ENCODE measurements around the gene MITF. TPM values are rescaled to one million over a fixed set of nuclear protein-coding genes. Genes with fewer than 3 reads are reported as not detected.

Gene MITF
- 2.8 and 6.1 TPM in 2 replicates for total RNA-seq

DNA sequence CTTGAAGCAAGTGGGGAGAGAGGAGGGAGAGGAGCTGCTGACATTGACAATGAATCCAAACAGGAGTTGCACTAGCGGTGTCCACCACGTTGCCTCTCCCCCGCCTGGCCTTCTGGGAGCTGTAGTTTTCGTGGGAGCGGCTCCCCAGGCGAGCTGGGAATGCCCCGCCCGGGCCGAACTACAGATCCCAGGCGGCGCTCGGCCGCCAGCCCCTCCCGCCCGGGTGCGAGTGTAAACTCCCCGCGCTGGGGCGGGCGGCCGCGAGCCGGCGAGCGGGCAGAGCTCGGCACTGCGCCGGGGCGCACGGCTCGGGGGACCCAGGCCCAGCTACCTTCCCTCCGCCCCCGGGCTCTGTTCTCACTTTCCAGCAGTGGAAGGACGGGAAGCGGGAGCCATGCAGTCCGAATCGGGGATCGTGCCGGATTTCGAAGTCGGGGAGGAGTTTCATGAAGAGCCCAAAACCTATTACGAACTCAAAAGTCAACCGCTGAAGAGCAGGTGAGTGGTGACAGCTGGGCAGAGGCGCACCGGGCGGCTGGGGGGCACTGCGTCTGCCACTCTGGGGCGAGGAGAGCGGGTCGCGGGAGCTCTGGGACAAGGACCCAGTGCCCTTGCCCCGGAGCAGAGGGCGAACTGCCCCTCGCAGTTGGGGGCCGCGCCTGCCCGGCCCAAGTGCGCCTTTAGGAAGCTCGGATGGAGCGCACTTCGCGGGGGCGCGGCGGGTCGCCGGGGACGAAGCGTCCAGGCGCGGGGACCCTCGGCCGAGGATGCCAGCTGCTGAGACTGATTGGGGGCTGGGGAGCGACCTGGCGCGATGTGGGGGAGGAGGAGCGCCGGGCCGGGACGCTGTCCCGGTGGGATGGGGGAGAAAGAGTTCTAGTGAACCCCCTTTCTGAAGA lies at the start of gene MITF:
Gene MITF (plus strand): TSS at position 261 of the 899 bp plus-strand sequence. CDS start 134 bp downstream, at position 395.
- peak; percentile 42 for DNase-seq (ENCODE audit: extremely low read depth, low read depth, low spot score)

- no peak for DNase-seq (ENCODE audit: extremely low read depth, low read depth, low spot score)
Observed at GRCh38 chr3:69691860-69692259, 47.4 kb upstream of the MITF start.

- DNase-seq (ENCODE audit: extremely low read depth, low read depth, low spot score) = no peak
Observed at GRCh38 chr3:69692761-69693160, 46.5 kb upstream of the MITF start.

- DNase-seq (ENCODE audit: extremely low read depth, low read depth, low spot score) = no peak
Observed at GRCh38 chr3:69695443-69695842, 43.8 kb upstream of the MITF start.

- DNase-seq (ENCODE audit: extremely low read depth, low read depth, low spot score) = no peak
Observed at GRCh38 chr3:69695933-69696332, 43.3 kb upstream of the MITF start.

DNA sequence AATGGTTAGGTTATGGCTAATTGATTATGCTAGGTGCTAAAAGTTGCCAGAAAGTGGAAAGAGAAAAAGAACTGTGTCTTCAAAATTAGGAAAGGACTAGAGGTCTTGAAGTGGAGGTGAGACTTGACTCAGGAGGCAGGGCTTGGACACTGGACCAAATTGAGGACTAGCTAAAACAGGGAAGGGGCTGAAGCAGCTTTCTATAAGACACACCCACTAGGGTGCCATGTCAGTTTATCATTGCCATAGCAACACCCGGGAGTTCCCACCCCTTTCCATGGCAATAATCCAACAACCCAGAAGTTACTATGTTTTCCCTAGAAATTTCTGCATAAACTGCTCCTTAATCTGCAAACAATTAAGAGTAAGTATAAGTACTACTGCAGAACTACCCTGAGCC lies 42.9 kb upstream of the MITF start:
- no peak for DNase-seq (ENCODE audit: extremely low read depth, low read depth, low spot score)

GRCh38 chr3:69697381-69697780 lies 41.9 kb upstream of the MITF start:
- no peak for DNase-seq (ENCODE audit: extremely low read depth, low read depth, low spot score)

- no peak for DNase-seq (ENCODE audit: extremely low read depth, low read depth, low spot score)
Observed at GRCh38 chr3:69698728-69699127, 40.5 kb upstream of the MITF start.

DNA sequence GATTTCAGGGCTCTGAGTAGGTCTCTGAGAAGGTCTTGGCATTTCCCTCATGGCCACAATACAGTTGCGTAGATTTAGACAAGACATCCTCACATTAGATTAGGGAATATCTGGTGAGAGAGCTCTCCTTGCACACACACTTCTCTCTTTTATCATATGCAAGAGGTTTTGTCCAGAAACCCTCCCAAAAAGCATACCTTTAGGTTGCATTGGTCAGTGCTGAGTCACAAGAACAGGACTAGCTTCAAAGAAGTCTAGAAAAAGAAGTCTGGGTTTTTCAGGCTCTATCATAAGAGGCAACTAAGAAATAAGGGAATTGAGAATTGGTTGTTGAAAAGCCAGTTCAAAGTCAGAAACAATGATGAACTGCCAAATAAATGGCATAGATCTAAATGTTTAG lies 40.1 kb upstream of the MITF start:
- DNase-seq (ENCODE audit: extremely low read depth, low read depth, low spot score) = no peak

DNA sequence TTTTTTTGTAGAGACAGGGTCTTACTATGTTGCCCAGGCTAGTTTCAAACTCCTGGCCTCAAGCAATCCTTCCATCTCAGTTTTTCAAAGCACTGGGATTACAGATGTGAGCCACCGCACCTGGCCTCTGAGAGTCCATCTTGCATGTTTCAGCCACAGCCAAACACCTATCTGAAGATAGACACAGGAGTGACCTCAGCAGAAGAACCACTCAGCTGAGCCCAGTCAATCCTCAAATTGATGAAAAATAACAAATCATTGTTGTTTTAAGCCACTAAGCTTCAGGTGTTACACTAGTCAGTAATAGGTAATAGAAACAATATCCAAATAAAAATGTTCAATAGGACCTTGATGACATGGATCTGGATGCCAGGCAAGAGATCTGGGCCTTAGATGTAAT lies 38.3 kb upstream of the MITF start:
- no peak for DNase-seq (ENCODE audit: extremely low read depth, low read depth, low spot score)

DNA sequence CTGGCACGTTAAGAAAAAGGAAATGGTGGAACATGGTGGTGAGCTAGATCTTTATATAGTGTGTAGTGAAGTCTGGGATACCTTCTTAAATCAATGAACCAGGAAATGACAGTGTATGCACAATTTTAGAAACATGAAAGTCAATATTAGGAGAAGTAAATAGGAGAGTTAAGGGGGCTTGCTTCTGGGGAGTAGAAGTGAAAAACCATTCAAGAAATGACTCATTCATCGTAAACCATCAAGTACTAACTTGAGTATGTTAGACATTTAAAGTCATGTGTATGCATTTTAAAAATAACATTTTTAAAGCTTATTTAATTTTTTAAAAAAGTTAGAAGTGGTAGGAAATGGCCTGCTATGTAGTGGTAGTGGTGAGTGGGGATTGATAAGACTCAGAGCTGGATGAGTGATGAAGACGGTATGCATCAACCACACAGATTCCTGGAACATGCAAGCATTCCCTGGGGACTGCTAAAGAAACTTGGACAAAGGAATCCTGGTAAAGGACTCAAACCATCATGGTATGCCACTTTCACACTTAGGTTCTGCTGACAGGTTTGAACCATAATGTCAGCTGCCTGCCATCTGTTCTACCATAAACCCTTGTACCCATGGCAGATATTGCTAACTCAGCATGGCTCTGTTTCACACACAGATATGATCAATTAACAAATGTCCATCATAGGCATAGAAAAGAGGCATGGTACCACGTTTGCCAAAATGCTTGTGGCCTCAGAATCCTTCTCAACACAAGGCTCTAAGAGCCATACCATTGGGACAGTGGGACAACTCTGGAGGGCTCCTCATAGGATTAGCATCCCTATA lies 28.9 kb upstream of the MITF start:
- DNase-seq (ENCODE audit: extremely low read depth, low read depth, low spot score) = no peak

GRCh38 chr3:69712269-69712668 lies 27.0 kb upstream of the MITF start:
- DNase-seq (ENCODE audit: extremely low read depth, low read depth, low spot score) = no peak

GRCh38 chr3:69712933-69713332 lies 26.3 kb upstream of the MITF start:
- DNase-seq (ENCODE audit: extremely low read depth, low read depth, low spot score) = no peak

DNA sequence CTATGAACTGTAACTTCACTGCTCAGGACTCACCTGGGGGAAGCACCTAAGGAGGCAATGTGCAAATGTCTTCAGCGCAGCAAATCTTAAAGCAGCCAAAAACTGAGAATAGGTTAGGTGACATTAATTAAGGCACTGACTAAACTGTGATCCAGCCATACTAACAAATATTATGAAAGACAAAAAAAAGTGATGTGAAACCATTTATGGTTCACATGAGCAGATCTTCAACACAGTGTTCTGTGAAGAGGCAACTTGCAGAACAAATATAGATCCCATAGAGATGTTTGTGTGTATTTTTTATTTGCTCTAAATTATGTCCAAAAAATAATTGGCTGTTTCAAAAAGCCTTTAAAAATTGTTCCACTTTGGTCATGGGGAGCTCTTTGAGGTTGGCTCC lies 24.1 kb upstream of the MITF start:
- no peak for DNase-seq (ENCODE audit: extremely low read depth, low read depth, low spot score)

DNA sequence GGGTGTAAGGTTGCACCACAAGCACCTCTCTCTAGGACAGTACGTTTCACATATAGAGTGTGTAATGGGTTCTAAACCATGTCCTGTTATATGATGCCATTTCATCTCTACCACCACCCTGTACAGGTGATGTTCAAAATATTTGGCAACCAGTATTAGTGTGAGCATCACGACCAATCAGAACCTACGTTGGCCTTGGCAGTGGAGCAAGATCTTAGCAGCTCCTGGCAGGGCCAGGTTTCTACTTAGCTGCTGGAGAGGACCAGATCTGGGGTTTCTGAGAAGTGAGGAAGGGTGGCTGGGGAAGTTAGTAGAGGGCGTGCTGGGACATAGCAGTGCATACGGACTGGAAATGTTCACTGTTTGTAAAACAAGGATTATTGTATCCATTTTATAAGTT lies 23.1 kb upstream of the MITF start:
- no peak for DNase-seq (ENCODE audit: extremely low read depth, low read depth, low spot score)

- no peak for DNase-seq (ENCODE audit: extremely low read depth, low read depth, low spot score)
Observed at GRCh38 chr3:69718866-69719586, 20.2 kb upstream of the MITF start.

DNA sequence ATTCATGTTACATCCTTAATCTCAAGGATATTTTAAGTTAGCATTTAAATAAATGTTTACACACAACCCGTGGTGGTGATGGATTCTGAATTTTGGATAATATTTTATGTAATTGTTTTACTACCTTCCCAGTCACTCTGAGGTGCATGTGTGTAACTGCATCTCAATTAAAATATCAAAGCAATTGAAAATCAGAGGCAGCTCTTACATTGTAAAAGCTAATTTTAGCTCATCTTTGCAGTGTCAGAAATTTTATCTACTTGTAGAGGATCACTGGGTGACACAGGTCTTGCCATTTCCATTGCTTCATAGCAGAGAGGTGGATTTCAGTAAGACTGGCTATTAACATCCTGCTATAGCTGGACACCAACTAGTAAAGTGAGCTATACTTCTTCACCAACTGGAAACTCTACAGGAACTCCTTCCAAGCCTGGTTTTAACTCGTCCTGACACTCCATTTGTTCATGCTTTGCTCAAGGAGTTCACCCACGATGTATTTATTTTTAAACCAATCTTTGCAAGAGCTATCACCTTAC lies 19.6 kb upstream of the MITF start:
- no peak for DNase-seq (ENCODE audit: extremely low read depth, low read depth, low spot score)

GRCh38 chr3:69720824-69721223 lies 18.4 kb upstream of the MITF start:
- DNase-seq (ENCODE audit: extremely low read depth, low read depth, low spot score) = no peak

DNA sequence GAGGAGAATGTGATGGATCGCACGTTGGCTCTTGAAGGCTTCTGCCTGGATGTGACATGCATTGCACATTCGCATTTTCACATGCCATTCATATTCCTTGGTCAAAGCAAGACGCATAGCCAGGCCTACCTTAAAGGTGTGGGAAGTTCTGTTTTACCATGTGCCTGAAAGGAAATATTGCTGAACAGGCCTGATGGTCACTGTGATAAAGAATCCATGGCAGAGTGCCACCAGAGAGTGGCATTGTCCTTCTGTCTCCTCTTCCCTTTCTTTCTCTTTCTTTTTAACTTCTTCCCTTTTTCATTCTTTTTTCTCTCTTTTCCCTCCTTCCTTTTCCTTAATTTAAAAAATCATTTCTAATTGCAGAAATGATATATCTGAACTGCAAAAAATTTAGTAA lies 15.9 kb upstream of the MITF start:
- DNase-seq (ENCODE audit: extremely low read depth, low read depth, low spot score) = no peak

- DNase-seq (ENCODE audit: extremely low read depth, low read depth, low spot score) = no peak
Observed at GRCh38 chr3:69724722-69725435, 14.4 kb upstream of the MITF start.
